ENCODE data around the gene CREB3L2.
A peak's percentile ranks its signal among the peaks of the same experiment; 100 is the strongest.

Gene CREB3L2

DNA sequence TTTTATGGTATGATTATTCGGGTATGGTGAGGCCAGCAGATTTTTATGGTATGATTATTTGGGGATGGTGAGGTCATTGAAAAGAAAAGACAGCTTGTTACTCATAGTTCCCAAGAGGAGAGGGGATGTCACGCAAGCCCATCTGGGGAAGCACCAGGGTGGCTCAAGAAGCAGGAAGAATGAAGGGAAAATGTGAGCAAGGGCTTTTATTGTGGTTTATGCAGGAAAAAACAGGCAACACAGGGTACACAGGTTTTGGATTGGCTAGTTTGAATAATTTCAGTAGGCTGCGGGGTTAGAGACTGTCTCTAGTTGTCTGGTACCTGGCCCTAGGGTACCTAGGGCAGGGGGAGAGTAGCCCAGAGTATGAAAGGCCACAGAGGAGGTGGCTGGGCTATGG is 128.4 kb downstream of the CREB3L2 start:
- DNase-seq (ENCODE audit: low read depth in 2 of 2): peak; percentile 75

- no peak for DNase-seq (ENCODE audit: low read depth in 2 of 2)
Measured at GRCh38 chr7:137871170-137871915, 130.5 kb downstream of the CREB3L2 start.

- DNase-seq (ENCODE audit: low read depth in 2 of 2): no peak
Measured at GRCh38 chr7:137870684-137871083, 131.2 kb downstream of the CREB3L2 start.

DNA sequence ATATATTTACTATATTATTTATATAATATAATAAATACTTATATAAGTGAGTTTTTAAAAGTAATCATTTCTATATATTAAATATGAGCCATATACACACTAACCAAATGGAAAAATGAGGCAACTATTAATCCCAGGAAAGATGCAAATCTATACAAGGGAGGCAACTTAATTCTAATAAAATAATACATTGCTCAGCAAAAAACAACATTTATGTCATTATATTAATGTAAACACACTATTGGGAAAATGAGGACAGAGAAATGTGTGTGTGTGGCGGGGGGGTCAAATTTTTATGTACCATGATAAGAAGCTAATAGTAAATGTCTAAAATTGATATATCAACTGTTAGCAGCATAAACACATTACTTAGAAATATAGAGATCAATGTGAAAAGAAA is 131.8 kb downstream of the CREB3L2 start:
- no peak for DNase-seq (ENCODE audit: low read depth in 2 of 2)

DNA sequence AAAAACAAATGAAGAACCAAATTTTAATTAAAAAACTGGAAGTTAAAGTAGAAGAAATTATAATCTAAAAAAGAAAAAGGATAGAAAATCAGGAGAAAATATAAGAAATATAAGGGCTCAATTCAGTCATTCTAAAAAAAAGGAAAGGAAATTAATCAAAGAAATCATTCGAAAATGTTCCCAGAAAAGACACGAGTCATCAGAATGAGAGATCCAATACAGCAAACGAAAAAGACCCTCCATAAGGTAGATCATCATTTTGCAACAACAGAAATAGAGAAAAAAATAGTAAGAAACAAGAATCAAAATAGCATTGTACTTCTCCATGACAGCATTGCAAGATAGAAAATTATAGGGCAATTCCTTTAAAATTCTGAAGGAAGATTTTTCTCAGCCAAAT is 132.6 kb downstream of the CREB3L2 start:
- no peak for DNase-seq (ENCODE audit: low read depth in 2 of 2)

DNA sequence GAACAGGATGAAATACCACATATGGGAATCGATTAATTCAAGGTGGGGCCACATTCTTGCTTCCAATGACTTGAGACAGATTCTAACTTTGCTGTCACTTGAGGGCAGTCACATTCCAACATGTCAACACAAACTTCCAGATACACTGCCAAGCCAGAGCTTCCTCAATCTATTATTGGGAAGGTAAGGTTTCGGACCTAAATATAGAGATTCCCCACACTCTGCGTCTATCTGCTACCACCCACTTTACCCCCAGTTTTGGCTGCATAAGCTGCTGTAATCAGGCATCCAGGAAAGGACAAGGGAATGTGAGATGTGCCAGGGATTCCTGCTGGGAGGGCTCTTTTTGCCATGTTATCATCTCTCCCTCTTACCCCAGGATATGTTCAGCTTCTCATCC is 134.6 kb downstream of the CREB3L2 start:
- DNase-seq (ENCODE audit: low read depth in 2 of 2): no peak

GRCh38 chr7:137865764-137866163 is 136.1 kb downstream of the CREB3L2 start:
- DNase-seq (ENCODE audit: low read depth in 2 of 2): no peak

DNA sequence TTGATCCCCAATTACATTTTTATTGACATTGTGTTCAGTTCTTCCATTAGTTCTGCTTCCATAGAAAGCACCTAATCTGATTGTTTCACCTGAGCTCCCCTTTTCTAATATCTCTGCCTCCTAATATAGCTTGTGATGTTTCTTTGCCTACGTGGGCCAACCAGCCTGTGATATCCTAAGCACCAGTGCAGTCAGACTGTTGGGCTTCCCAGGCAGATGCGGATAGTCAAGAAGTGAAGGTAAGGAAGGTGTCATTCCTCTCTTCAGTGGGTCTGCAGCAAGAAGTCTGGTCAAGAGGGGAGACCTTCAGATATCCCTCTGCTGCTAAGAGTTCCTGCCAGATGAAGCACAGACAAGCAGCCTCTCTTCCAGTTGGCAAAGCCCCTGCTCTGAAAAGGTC is 138.9 kb downstream of the CREB3L2 start:
- DNase-seq (ENCODE audit: low read depth in 2 of 2): no peak

DNA sequence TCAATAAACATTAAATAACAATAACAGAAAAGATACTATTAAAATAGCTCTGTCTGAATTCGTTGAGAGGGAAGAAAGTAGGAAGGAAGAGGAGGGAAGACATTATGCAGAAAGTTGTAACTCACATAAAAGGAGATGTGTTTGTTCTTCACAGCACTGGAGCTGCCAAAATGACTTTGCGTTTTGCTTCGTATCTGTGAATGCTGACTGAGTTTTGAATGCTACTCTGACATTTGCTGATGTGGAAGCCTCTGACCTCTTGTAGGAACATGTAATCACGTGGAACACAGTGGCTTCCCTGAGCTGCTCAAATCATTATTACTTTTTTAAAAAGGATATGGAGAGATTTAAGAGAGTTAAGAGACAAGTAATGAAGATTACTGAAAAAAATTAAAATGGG is 139.5 kb downstream of the CREB3L2 start:
- no peak for DNase-seq (ENCODE audit: low read depth in 2 of 2)

DNA sequence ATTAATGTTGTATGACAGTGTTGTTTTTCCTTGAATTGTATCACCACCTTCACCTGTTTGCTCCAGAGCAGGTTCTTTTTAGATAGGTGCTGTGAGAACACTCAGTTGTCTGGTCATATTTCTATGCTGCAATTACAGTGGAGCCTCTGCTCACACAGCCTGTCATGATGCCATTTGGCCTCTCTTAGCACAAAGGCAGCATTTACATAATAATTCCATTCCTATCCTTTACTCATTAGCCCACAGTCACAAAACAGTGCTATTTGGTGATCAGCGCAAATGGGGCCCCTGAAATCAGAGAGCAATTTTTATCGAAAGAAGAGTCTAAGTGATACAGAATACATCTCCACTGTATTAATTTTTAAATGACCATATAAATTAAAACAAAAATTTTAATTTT is 141.3 kb downstream of the CREB3L2 start:
- DNase-seq (ENCODE audit: low read depth in 2 of 2): no peak

DNA sequence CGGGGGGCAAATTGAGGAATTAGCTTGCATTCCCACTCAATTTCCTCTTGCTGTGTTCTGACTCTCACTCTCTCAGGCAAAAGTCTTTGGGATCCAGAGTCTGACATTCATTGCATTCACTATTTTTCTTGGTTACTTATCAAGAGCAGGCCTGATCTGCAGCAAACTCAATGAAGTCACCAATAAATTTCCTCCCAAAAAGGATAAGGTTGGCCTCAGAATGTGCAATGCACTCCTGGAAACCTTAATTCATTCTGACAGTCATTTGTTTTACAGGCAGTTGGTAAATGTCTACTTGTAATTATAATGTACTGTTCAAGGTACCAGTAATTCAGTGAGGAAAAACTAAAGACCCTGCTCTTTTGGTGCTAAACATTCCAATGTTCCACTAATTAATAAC is 148.8 kb downstream of the CREB3L2 start:
- DNase-seq (ENCODE audit: low read depth in 2 of 2): no peak

GRCh38 chr7:137852108-137852507 is 149.8 kb downstream of the CREB3L2 start:
- no peak for DNase-seq (ENCODE audit: low read depth in 2 of 2)

DNA sequence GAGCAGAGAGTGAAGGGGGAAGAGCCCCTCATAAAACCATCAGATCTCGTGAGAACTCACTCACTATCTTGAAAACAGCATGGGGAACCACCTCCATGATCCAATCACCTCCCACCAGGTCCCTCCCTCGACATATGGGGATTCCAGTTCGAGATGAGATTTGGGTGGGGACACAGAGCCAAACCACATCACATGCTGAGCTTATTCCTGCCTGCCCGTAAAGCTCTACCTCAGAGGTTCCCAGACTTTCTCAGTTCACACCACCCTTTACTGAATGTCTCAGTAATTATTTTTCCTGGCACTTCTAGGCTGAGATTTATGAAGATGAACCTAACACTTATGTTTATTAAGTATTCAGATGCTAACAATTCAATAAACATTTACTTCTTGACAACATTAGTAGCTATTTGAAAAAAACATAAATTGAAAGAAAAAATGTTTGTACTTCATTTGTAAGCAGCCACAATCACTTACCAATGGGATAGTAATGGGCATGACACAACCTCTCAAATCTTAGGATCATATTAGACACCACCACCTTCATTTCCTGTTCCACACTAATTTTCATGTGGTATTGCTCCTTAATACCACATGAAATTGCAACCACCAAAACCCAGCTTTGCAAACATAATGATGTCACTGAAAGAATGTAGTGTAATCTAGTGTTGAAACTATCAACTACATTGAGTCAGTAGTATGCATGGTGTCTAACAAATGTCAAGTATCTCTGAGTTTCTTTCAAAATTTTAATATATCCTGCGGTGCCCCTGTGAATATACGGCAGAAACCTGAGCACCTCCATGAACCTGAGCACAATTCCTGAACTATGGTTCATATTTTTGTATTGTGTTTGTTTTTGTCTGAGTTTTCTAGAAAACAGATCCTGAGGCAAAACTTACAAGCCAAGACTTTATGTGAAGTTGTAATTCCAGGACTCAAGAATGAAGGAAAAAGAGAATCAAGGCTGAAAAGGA is 150.6 kb downstream of the CREB3L2 start:
- DNase-seq (ENCODE audit: low read depth in 2 of 2): peak in 1 of 2 experiments; percentile 16

DNA sequence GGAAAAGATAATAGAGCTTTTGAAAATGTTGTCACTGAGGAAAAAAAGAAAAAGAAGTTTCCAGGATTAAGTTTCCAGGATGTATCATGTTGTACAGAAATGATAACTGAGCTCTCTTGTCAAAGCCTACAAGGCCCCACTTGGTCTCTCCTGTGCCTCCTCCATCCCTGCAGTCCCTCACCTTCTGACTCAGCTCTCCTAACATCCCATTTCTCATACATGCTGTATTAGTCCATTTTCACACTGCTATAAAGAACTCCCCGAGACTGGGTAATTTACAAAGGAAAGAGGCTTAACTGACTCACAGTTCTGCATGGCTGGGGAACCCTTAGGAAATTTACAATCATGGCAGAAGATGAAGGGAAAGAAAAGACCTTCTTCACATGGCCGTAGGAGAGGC is 151.3 kb downstream of the CREB3L2 start:
- peak in 1 of 2 experiments; percentile 4 for DNase-seq (ENCODE audit: low read depth in 2 of 2)

DNA sequence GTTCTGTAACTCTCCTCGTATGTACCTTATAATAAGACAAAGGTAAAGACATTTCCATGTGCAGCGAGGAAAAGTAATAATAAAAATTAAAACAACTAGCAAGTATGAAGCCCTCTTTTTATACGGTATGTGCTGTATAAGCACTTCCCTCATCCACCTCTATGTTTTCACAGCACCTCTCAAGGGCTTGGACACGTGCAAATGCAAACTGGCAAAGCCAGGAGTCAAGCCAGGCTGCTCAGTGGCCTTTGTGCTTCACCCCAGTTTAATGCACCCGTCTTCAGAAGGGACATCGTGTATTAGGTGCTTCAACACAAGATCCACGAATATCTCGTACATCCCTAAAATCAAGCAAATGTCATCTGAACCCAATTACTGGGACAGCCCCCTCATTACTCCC is 153.8 kb downstream of the CREB3L2 start:
- DNase-seq (ENCODE audit: low read depth in 2 of 2): no peak

DNA sequence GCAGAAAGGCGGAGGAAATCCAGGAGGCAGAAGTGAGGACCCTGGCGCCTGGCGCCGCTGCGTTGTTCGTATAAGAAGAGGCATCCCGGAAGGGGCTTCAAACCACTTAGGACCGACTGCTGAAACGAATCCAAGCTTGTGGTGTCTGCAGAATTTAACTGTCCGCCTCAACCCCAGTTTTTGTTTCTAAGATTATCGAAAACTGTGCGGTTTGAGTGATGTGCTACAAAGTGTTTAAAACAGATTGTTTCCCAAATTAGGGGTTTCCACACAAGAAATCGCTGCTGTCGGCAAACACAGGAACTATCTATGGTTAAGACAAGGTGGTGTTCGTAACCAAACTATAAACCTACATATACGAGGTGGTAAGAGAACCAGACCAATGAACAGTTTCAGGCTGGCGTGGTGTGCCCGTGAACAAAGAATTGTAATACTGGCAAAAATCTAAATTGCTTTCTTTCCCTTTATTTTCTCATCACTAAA is 154.3 kb downstream of the CREB3L2 start:
- no peak for DNase-seq (ENCODE audit: low read depth in 2 of 2)

DNA sequence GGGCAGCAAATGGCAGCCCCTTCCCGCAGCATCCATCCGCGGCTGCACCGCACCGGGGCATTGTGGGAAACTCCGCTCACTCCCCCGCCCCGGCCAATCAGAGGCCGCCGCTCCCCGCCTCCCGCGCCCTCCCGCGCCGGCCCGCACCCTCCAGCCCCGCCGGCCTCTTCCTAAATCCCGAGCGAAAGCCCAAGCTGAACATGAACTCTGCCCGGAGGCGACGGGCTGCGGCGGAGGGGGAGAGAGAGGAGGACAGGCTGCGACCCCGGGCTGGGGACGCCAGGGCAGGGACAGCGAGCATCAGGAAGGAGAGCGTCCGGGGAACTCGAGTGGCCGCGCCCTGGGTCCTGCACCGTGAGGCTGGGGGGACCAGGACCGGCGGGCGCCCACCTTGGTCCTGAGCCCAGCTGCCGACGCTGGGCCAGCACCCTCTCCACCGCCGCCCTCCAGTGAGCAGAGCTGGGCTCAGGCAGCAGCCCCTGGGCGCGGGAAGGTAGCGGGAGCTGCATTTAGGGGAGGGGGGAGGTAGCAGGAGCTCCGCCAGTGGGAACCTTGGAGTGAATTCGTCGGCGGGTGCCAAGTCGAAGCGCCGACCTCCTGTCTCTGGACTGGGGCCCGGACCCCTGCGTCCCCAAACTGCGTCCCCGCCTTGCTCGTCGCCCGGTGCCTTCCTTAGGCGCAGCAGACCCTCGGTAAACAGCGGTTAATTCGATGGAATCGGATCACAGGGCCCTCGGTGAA is 154.9 kb downstream of the CREB3L2 start, which contains the start of gene DGKI:
Gene DGKI, minus strand, starts transcription at position 148 of the 741 bp plus-strand sequence.
- DNase-seq (ENCODE audit: low read depth in 2 of 2): no peak

DNA sequence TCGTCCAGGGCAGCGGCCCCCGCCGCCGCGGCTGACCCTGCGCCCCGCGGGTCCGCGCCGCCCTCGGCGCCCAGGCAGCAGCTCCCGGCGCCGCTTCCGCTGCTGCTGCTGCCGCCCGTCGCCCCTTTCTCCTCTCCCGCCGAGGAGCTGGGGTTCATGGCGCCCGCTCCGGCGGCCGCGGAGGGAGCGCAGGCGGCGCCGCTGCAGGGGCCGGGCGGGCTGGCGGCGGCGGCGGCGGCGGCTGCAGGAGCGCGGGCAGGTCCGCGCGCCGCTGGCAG is 155.4 kb downstream of the CREB3L2 start:
- DNase-seq (ENCODE audit: low read depth in 2 of 2): no peak

DNA sequence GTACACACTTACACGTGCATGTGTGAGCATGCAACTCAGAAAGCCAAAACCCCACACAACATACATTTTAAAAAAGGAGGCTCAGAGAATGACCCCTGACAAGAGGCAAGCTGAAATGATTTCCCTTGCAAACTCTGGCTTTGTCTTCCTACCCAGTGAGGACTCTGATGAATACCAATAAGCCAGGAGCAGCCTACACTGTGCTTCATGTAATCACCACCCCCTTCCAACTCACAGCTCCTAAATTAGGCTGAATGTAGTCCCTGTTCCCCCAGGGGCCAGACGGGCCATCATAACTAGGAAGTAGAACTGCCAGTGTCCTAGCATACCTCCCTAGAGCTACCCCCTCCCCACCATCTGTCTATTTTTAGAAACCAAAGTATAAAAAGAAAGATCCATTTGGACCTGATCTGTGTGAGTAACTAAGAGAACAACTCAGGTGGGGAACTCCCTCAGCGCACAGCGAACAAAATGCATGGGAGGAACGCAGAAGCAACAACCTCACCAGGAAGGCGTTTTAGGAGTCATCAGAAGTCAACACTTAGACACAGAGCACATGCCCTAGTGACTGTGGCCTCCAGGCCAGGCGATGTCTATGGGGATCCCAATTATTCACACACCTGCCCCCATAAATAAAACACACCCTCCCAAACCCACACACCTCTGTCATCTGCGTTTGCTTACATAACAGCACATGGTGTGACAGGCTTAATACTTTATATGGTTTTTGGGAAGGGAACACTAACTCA is 157.0 kb downstream of the CREB3L2 start:
- DNase-seq (ENCODE audit: low read depth in 2 of 2): no peak

DNA sequence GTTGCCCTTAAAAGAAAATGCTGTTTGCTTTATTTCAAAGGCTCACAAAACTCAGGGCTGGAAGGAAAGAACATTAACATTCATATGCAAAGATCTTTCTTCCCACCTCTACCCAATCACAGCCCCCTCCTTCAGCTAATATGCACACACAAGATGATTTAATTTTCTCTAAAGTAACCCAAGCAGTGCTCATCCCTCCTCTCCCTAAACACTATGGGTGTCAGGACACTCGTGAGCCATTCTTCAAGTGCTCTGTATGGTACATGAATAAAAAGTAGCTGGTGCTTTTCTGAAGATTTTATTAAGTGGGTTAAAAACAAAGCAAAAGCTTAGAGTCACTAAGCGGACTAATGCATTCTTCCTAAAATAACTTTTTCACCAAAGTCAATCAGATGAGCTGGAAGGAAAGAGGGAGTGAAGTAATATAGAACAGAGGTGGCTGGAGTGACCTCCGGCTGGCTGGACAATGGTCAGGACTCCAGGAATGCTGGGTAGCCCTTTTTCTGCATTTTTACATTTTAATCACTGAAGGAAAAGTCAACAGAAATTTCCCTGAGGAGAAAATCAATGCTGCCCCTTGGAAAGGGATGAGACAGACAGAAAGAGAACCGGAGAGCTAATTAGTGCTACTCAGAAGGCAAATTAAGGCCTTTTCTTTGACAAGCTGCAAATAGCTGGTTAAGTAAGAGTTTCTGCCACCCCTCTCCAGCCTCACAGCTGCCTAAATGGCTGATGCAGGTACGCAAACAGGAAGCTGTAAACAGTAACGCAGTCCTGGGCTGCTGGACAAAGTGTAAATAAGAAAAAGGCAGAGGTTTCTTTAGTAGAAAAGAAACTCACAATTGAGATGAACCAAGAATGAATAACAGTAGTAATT is 161.7 kb downstream of the CREB3L2 start:
- no peak for DNase-seq (ENCODE audit: low read depth in 2 of 2)

Data from fibroblast of skin of left quadriceps (primary cell).